B cell (primary cell): ENCODE data around the gene USO1. TPM values are rescaled to one million over a fixed set of nuclear protein-coding genes. Genes with fewer than 3 reads are reported as not detected.

ENCODE experiments used
- ATAC-seq: fragments of 200-7000 bp; cut with Tn5 transposase; one replicate; pipeline ENCODE4 v1.10.0; 2021; ENCODE audit warnings: low read depth, mild to moderate bottlenecking, moderate number of reproducible peaks, moderate library complexity
- CTCF ChIA-PET: fragments of 350-600 bp; sonication (Branson Sonifier 250); formaldehyde crosslinking; loops from one replicate; lab custom pipeline; 2021; ENCODE audit warnings: antibody characterized with exemption, inconsistent platforms; lab: Charles Lee
- POLR2A ChIA-PET: fragments of 350-600 bp; sonication (Branson Sonifier 250); formaldehyde crosslinking; loops from one replicate; lab custom pipeline; 2021; ENCODE audit warnings: antibody characterized with exemption; lab: Charles Lee
- DNase-seq: peaks from one replicate; pipeline ENCODE4 v3.0.0; 2013
- H2AFZ ChIP-seq: 2 replicates; pipeline ENCODE4 v1.6.1; 2012; ENCODE audit warnings: mild to moderate bottlenecking, low read depth, low read length; ENCODE audit not compliant: insufficient read depth, poor library complexity, severe bottlenecking
- H3K27ac ChIP-seq, 2 donors: 1 replicate in 1 of 2; 2 replicates in 1 of 2; pipeline ENCODE4 v1.5.1; 2012 to 2013; ENCODE audit warnings: low read length in 2 of 2, mild to moderate bottlenecking in 2 of 2, moderate library complexity in 1 of 2
- H3K27me3 ChIP-seq, 4 experiments: fragments of 200-600 bp in 1 of 4; sonication (generic) in 1 of 4; replicated peaks in 1 of 4; 1 replicate in 2 of 4; 2 replicates in 2 of 4; pipeline versions ENCODE4 v1.6.1 to v1.7.0; 2013 to 2016; ENCODE audit warnings: low read length in 3 of 4, mild to moderate bottlenecking in 2 of 4, mixed read lengths in 1 of 4, moderate library complexity in 1 of 4; ENCODE audit not compliant: insufficient read depth in 4 of 4, control insufficient read depth in 3 of 4; ENCODE audit errors: control extremely low read depth in 1 of 4
- H3K36me3 ChIP-seq, 2 experiments: replicated peaks in 1 of 2; 1 replicate in 1 of 2; 2 replicates in 1 of 2; pipeline versions ENCODE4 v1.6.1 to v1.7.1; 2013; ENCODE audit warnings: low read length in 1 of 2; ENCODE audit not compliant: insufficient read depth in 2 of 2, control insufficient read depth in 1 of 2; ENCODE audit errors: control extremely low read depth in 1 of 2, extremely low read depth in 1 of 2
- H3K4me1 ChIP-seq, 2 donors: fragments of 200-600 bp in 1 of 2; sonication (generic) in 1 of 2; 1 replicate in 1 of 2; 2 replicates in 1 of 2; pipeline versions ENCODE4 v1.5.1 to v1.6.1; 2013 to 2017; ENCODE audit warnings: low read length in 2 of 2; ENCODE audit not compliant: control insufficient read depth in 2 of 2, insufficient read depth in 2 of 2
- H3K4me2 ChIP-seq: replicated peaks from 2 replicates; pipeline ENCODE3; 2012; ENCODE audit warnings: mild to moderate bottlenecking, low read depth, low read length; ENCODE audit not compliant: poor library complexity, severe bottlenecking
- H3K4me3 ChIP-seq, 5 experiments: fragments of 200-600 bp in 1 of 5; sonication (generic) in 1 of 5; 1 replicate in 3 of 5; 2 replicates in 2 of 5; pipeline versions ENCODE4 v1.5.1 to v1.7.0; 2011 to 2016; ENCODE audit warnings: low read length in 4 of 5, mild to moderate bottlenecking in 4 of 5, low read depth in 2 of 5, control low read depth in 1 of 5, moderate library complexity in 1 of 5; ENCODE audit not compliant: insufficient read depth in 1 of 5; ENCODE audit errors: control extremely low read depth in 1 of 5, extremely low read depth in 1 of 5
- H3K79me2 ChIP-seq: fragments of 200-600 bp; sonication (generic); one replicate; pipeline ENCODE4 v1.6.0; 2016; ENCODE audit warnings: low read length; ENCODE audit not compliant: control insufficient read depth, insufficient read depth
- H3K9ac ChIP-seq: fragments of 200-600 bp; sonication (generic); 2 replicates; pipeline ENCODE4 v1.6.1; 2017; ENCODE audit warnings: mild to moderate bottlenecking, low read length, moderate library complexity
- H3K9me3 ChIP-seq, 3 donors: one replicate each; pipeline versions ENCODE4 v1.6.1 to v1.7.1; 2013; ENCODE audit warnings: low read length in 2 of 3; ENCODE audit not compliant: control insufficient read depth in 2 of 3, insufficient read depth in 1 of 3; ENCODE audit errors: control extremely low read depth in 1 of 3
- H4K20me1 ChIP-seq: 2 replicates; pipeline ENCODE4 v1.6.0; 2012; ENCODE audit warnings: mild to moderate bottlenecking, low read length; ENCODE audit not compliant: insufficient read depth, control insufficient read depth, poor library complexity, severe bottlenecking
- H3K27ac Mint-ChIP-seq: one replicate; pipeline ENCODE4 v1.8.0; 2021; ENCODE audit warnings: mixed read lengths
- H3K27me3 Mint-ChIP-seq: one replicate; pipeline ENCODE4 v1.8.0; 2021; ENCODE audit warnings: mixed read lengths
- H3K4me1 Mint-ChIP-seq: one replicate; pipeline ENCODE4 v1.8.0; 2021; ENCODE audit warnings: mixed read lengths
- H3K4me3 Mint-ChIP-seq: one replicate; pipeline ENCODE4 v1.8.0; 2021; ENCODE audit warnings: mixed read lengths
- H3K9me3 Mint-ChIP-seq: one replicate; pipeline ENCODE4 v1.8.0; 2022; ENCODE audit warnings: mixed read lengths; ENCODE audit not compliant: insufficient read depth
- EZH2 ChIP-seq: IDR thresholded peaks from 2 replicates; pipeline ENCODE4 v1.6.1; 2012; ENCODE audit warnings: borderline replicate concordance, low read depth, mild to moderate bottlenecking, moderate library complexity, low read length; ENCODE audit not compliant: insufficient read depth, poor library complexity, severe bottlenecking
- WGBS: methylation state at CpG from one replicate; pipeline ENCODE4 v1.1.5; 2013; ENCODE audit warnings: missing lambda C conversion rate; ENCODE audit not compliant: insufficient coverage; 5-methylcytosine and 5-hydroxymethylcytosine counted together
- intact Hi-C: fragments of 100-400 bp; cut with micrococcal nuclease; formaldehyde crosslinking; loops from one replicate; pipeline ENCODE4 v1.10.0; 2022
- polyA plus RNA-seq: library from polyadenylated mRNA; depleted of rRNA; stranded (reverse); fragments of >200 nt; gene quantifications from 2 replicates; pipeline ENCODE4 v1.2.3, GENCODE V29; 2012
- total RNA-seq, 2 donors: library from RNA; stranded (reverse); fragments of 120-200 nt in 1 of 2; gene quantifications; 1 replicate in 1 of 2; 2 replicates in 1 of 2; pipeline versions ENCODE4 v1.2.3 to v1.2.4, GENCODE V29; 2013 to 2022
- TF ChIP-seq, protein P1 (sequence below): fragments of 200-600 bp; IDR thresholded peaks from one replicate; pipeline ENCODE4 v1.8.0; 2022; ENCODE audit warnings: antibody characterized with exemption, mild to moderate bottlenecking

USO1 gene
- total and polyA plus RNA-seq, 2 donors (not counting 1 experiment from before 2014, with no cell fraction given) = 12.3 to 45.0 TPM

DNA sequence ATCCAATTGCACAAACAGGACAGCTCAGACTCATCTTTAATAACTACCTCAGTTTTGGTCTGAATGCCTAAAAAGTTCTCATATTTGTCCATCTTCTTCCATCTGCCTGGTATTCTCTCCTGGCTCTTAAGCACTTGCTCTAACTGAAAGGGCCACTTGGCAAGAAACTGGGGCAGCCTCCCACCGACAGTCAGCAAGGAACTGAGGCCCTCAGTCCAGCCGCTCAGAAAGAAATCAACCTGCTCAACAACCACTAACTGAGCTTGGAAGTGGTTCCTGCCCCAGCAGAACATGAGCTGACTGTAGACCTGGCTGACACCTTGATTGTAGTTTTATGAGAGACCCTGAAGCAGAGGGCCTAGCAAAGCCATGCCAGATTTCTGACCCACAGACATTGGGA, 93.5 kb downstream of the USO1 start:
- Mint-ChIP-seq H3K27ac (no peak overlapping the region), H3K4me1 (no peaks in the 10 kb centered on the region), H3K27me3 (no peaks in the 10 kb centered on the region), H3K4me3 (no peak overlapping the region), H3K9me3 (no peaks in the 10 kb centered on the region)
- Histone ChIP-seq H3K79me2 (no peaks in the 10 kb centered on the region), H4K20me1 (no peaks in the 10 kb centered on the region), H2AFZ (no peak overlapping the region), H3K4me3 (no peak overlapping the region), H3K36me3 (peaks cover 4 to 19% of the 10 kb centered on the region in 2 experiments), H3K9me3 (no peaks in the 10 kb centered on the region), H3K27ac (no peak overlapping the region), H3K4me2 (no peak overlapping the region), H3K4me1 (no peaks in the 10 kb centered on the region), H3K27me3 (no peaks in the 10 kb centered on the region), H3K9ac (no peak overlapping the region)
- ATAC-seq = no peak
- WGBS = 96% methylated on average over 2 of the region's 2 CpGs
- intact Hi-C loops = no loop called here
- no peak for DNase-seq
- TF ChIP-seq EZH2 = no peak
- TF ChIP-seq, protein P1, sequence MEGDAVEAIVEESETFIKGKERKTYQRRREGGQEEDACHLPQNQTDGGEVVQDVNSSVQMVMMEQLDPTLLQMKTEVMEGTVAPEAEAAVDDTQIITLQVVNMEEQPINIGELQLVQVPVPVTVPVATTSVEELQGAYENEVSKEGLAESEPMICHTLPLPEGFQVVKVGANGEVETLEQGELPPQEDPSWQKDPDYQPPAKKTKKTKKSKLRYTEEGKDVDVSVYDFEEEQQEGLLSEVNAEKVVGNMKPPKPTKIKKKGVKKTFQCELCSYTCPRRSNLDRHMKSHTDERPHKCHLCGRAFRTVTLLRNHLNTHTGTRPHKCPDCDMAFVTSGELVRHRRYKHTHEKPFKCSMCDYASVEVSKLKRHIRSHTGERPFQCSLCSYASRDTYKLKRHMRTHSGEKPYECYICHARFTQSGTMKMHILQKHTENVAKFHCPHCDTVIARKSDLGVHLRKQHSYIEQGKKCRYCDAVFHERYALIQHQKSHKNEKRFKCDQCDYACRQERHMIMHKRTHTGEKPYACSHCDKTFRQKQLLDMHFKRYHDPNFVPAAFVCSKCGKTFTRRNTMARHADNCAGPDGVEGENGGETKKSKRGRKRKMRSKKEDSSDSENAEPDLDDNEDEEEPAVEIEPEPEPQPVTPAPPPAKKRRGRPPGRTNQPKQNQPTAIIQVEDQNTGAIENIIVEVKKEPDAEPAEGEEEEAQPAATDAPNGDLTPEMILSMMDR = no peak
- ChIA-PET CTCF (no interaction called here), POLR2A (no interaction called here)

DNA sequence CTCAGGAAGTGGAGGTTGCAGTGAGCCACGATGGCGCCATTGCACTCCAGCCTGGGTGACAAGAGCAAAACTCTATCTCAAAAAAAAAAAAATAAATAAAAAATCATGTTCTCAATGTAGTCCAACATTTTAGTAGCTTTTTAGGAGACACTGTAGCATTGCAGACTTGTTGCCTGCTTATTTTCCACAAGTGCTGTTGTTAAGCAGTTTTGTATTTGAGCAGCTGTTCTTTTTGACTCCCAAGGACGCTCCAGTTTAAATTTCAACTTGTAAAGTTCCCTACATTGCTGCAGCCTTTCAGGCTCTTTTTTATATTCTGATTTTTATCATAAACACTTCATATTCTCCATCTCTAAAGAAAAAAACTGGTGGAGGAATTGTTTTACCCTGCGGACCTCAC, 94.7 kb downstream of the USO1 start:
- CTCF ChIA-PET = no interaction called here
- DNase-seq = no peak
- intact Hi-C loops = no loop called here

More for the DNA sequence above, 94.7 kb downstream of the USO1 start:
- Histone ChIP-seq H4K20me1 (no peaks in the 10 kb centered on the region), H3K79me2 (no peaks in the 10 kb centered on the region), H3K4me2 (no peak overlapping the region), H2AFZ (no peak overlapping the region), H3K27me3 (no peaks in the 10 kb centered on the region), H3K9me3 (no peaks in the 10 kb centered on the region), H3K4me1 (no peaks in the 10 kb centered on the region), H3K9ac (no peak overlapping the region), H3K36me3 (peaks cover 4 to 11% of the 10 kb centered on the region in 2 experiments), H3K27ac (no peak overlapping the region), H3K4me3 (no peak overlapping the region)
- ATAC-seq = no peak
- Mint-ChIP-seq H3K9me3 (no peaks in the 10 kb centered on the region), H3K4me3 (no peak overlapping the region), H3K27ac (no peak overlapping the region), H3K27me3 (no peaks in the 10 kb centered on the region), H3K4me1 (no peaks in the 10 kb centered on the region)
- TF ChIP-seq EZH2 = no peak
- TF ChIP-seq, protein P1 = no peak
- POLR2A ChIA-PET = no interaction called here
- WGBS = no CpG with 5 or more reads among the region's 4 CpGs
